Naive B cell (primary cell): ENCODE results near the gene YARS2. TPM values are rescaled to one million over a fixed set of nuclear protein-coding genes. Genes with fewer than 3 reads are reported as not detected.
A peak's percentile ranks its signal among the peaks of the same experiment; 100 is the strongest.
"Not testable (repeated sequence)": the region's sequence is repeated elsewhere in the genome, so short reads cannot be mapped to it uniquely, and the experiment has no call there.

ENCODE experiments used
- ATAC-seq, 2 donors: fragments of 150-1000 bp; cut with Tn5 transposase; 2 replicates each; pipeline ENCODE4 v1.10.0; 2021; ENCODE audit warnings: low read depth in 2 of 2, mild to moderate bottlenecking in 2 of 2, moderate library complexity in 2 of 2
- DNase-seq: peaks from one replicate; pipeline ENCODE4 v3.0.0; 2022
- H3K27ac Mint-ChIP-seq, 6 donors: one replicate each; pipeline ENCODE4 v1.8.0; 2020 to 2022; ENCODE audit warnings: mild to moderate bottlenecking in 6 of 6, mixed read lengths in 6 of 6, moderate library complexity in 5 of 6, inconsistent platforms in 2 of 6
- H3K27me3 Mint-ChIP-seq, 3 donors: one replicate each; pipeline ENCODE4 v1.8.0; 2021 to 2022; ENCODE audit warnings: mixed read lengths in 3 of 3, mild to moderate bottlenecking in 1 of 3
- H3K36me3 Mint-ChIP-seq, 2 donors: one replicate each; pipeline ENCODE4 v1.8.0; 2020 to 2022; ENCODE audit warnings: mixed read lengths in 2 of 2, inconsistent platforms in 1 of 2, mild to moderate bottlenecking in 1 of 2
- H3K4me1 Mint-ChIP-seq, 3 donors: one replicate each; pipeline ENCODE4 v1.8.0; 2020 to 2022; ENCODE audit warnings: mixed read lengths in 3 of 3, inconsistent platforms in 1 of 3, mild to moderate bottlenecking in 1 of 3, moderate library complexity in 1 of 3
- H3K4me3 Mint-ChIP-seq, 8 donors: one replicate each; pipeline ENCODE4 v1.8.0; 2020 to 2022; ENCODE audit warnings: mild to moderate bottlenecking in 8 of 8, mixed read lengths in 8 of 8, moderate library complexity in 8 of 8, inconsistent platforms in 2 of 8
- H3K9me3 Mint-ChIP-seq, 7 donors: one replicate each; pipeline ENCODE4 v1.8.0; 2020 to 2022; ENCODE audit warnings: mixed read lengths in 7 of 7, mild to moderate bottlenecking in 5 of 7, inconsistent platforms in 2 of 7, moderate library complexity in 1 of 7
- polyA plus RNA-seq, 6 donors: library from polyadenylated mRNA; unstranded; fragments of 300-500 nt; fragmentation: Illumina TruSeq; gene quantifications; one replicate each; pipeline ENCODE4 v1.2.3, GENCODE V29; 2021; ENCODE audit warnings: low read depth in 6 of 6

YARS2 gene
- polyA plus RNA-seq, 6 donors from 2014 or later: 7.8 to 19.2 (median 13.0) TPM

DNA sequence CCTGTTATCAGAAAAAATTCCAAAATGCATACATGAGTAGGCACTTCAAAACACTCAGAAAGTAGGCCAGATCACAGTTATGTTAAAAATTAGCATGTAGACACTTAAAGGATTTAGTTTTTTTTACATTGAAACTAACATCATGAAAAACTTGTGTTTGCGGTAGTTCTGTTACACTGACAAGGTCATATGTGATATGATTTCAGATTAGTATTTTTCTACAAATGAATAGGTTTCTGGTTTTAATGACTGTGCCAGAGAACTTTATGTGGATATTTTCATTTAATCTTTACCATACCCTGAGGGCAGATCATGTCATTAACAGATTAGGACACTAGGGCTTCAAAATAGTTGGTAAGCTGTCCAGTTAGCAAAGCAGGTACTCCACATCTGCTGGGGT is 20.7 kb downstream of the YARS2 start:
- Mint-ChIP-seq H3K36me3 (peaks cover 6 to 7% of the 10 kb centered on the region in 2 donors), H3K27ac (no peak overlapping the region)

GRCh38 chr12:32727237-32727636 is 28.5 kb downstream of the YARS2 start:
- DNase-seq: no peak
- Mint-ChIP-seq H3K36me3 (peaks cover 20 to 31% of the 10 kb centered on the region in 2 donors), H3K9me3 (no peaks in the 10 kb centered on the region), H3K27ac (peak overlapping the region in 4 of 6 donors; percentile 8 to 55 (median 24)), H3K4me1 (peaks cover 0 to 8% (median 6%) of the 10 kb centered on the region in 3 donors), H3K4me3 (no peak overlapping the region), H3K27me3 (no peaks in the 10 kb centered on the region)
- no peak for ATAC-seq

More for the DNA sequence above, 20.7 kb downstream of the YARS2 start:
- DNase-seq (no peak), ATAC-seq (no peak)
- Mint-ChIP-seq H3K4me3 (no peak overlapping the region), H3K9me3 (no peaks in the 10 kb centered on the region), H3K4me1 (no peaks in the 10 kb centered on the region), H3K27me3 (no peaks in the 10 kb centered on the region)

- ATAC-seq (no peak), DNase-seq (no peak)
- Mint-ChIP-seq H3K9me3 (no peaks in the 10 kb centered on the region), H3K36me3 (peaks cover 19 to 27% of the 10 kb centered on the region in 2 donors), H3K27ac (peak overlapping the region in 2 of 6 donors; percentile 73 to 90), H3K4me1 (peaks cover 0 to 8% (median 6%) of the 10 kb centered on the region in 3 donors), H3K27me3 (no peaks in the 10 kb centered on the region), H3K4me3 (no peak overlapping the region)
These were observed 29.4 kb downstream of the YARS2 start for GRCh38 chr12:32726286-32726685.

DNA sequence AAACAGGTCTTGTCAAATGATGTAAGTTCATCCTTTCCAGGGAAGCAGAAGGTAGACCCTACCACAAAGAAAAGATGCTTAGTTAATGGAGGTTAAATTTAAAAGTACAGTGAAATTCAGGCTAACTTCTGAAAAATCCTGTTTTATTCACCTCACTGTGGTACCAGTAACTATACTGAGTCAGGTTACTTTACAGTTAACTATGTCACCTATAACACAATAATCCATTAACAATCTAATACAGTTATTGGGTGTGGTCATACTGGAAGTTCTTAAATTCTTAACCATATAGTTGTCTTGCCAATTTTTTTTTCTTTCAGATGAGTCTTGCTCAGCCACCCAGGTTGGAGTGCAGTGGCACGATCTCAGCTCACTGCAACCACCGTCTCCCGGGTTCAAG is 30.4 kb downstream of the YARS2 start:
- ATAC-seq, H3K9me3 Mint-ChIP-seq, H3K27me3 Mint-ChIP-seq, H3K4me3 Mint-ChIP-seq, DNase-seq, H3K4me1 Mint-ChIP-seq, H3K27ac Mint-ChIP-seq: not testable (repeated sequence)
- H3K36me3 Mint-ChIP-seq: peaks cover 17 to 24% of the 10 kb centered on the region in 2 donors

DNA sequence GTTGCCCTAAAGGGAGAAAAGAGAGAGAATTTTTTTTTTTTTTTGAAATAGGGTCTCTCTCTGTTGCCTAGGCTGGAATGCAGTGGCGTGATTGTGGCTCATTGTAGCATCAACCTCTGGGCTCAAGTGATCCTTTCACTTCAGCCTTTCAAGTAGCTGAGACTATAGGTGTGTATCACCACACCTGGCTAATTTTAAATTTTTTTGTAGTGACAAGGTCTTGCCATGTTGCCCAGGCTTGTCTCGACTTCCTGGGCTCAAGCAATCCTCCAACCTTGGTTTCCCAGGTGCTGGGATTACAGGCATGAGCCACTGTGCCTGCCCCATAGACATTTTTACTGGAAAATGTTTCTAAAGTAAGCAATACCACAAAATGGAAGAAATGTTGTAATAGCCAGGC is 36.8 kb downstream of the YARS2 start:
- Mint-ChIP-seq H3K9me3 (no peaks in the 10 kb centered on the region), H3K27ac (no peak overlapping the region), H3K4me1 (no peaks in the 10 kb centered on the region), H3K36me3 (no peaks in the 10 kb centered on the region), H3K4me3 (no peak overlapping the region), H3K27me3 (no peaks in the 10 kb centered on the region)
- ATAC-seq (no peak), DNase-seq (no peak)

DNA sequence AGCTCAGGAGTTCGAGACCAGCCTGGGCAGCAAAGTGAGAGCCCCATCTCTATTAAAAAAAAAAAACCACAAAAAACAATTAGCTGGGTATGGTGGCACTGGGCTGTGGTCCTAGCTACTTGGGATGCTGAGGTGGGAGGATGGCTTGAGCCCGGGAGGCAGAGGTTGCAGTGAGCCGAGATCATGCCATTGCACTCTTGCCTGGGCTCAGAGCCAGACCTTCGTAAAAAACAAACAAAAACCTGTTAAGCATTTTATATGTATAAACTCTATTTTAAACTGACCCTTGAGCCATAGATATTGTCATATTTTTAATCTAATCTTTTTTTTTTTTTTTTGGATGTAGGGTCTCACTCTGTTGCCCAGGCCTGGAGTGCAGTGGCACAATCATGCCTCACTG is 40.9 kb downstream of the YARS2 start:
- no peak for ATAC-seq
- Mint-ChIP-seq H3K4me3 (no peak overlapping the region), H3K27me3 (no peaks in the 10 kb centered on the region), H3K36me3 (peaks cover 10 to 13% of the 10 kb centered on the region in 2 donors), H3K9me3 (no peaks in the 10 kb centered on the region), H3K27ac (no peak overlapping the region), H3K4me1 (no peaks in the 10 kb centered on the region)
- DNase-seq: no peak

DNA sequence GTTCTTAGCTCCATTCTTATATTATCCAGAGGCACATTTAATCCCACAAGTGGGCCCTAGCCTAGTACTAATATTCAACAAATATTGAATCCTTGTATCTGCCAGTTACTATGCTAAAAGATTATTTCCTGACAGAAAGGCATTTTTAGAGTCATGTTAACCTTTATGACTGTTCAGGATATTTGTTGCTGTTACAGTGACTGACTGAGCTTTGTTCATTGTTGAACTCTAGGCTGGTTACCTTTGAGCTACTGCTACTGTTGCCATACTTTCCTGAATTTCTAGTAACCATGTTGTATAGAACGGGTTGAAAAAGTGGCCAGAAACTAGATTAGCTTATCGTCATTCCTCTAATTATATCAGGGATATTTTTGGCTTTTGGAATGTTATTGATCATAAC is 46.8 kb downstream of the YARS2 start:
- Mint-ChIP-seq H3K4me3 (no peak overlapping the region), H3K9me3 (no peaks in the 10 kb centered on the region), H3K27me3 (no peaks in the 10 kb centered on the region), H3K36me3 (peaks cover 10 to 13% of the 10 kb centered on the region in 2 donors), H3K27ac (peak overlapping the region in 1 of 6 donors; percentile 37), H3K4me1 (no peaks in the 10 kb centered on the region)
- ATAC-seq (no peak), DNase-seq (no peak)

DNA sequence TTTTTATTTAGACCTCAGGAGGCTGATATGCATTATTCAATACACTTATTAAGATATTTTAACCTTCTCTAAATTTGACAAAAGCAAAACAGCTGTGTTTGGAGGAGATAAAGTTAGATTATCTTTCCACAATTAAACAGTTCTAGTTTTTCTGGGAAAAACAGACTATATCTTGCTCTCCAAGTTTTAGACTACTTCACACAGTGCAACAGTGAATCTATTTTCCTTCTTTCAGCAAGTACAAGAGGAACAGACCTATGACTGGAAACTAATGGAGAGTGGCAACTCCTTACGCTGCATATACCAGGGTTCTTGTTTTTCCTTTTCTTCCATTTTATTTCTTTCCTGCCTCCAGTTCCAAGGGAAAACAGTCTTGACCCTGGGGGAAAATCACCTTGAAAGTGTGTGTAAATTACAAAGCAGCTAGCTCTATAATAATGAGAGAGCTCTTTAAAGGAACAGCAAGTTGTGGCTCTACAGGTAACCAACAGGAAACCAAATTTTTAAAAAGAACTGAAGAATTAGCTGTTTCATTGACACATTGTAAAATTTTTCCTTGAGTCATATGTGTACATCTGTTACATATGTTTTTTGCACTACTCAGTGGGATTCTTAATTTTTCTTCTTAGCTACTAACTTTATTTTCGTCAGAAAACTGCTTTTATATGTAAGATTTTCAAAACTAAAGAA is 49.2 kb downstream of the YARS2 start:
- Mint-ChIP-seq H3K27ac (no peak overlapping the region), H3K4me3 (no peak overlapping the region), H3K27me3 (no peaks in the 10 kb centered on the region), H3K9me3 (no peaks in the 10 kb centered on the region), H3K4me1 (no peaks in the 10 kb centered on the region), H3K36me3 (peaks cover 0 to 10% of the 10 kb centered on the region in 2 donors)
- ATAC-seq: no peak
- DNase-seq: no peak

GRCh38 chr12:32705783-32706182 is 49.9 kb downstream of the YARS2 start:
- H3K27me3 Mint-ChIP-seq: no peaks in the 10 kb centered on the region

DNA sequence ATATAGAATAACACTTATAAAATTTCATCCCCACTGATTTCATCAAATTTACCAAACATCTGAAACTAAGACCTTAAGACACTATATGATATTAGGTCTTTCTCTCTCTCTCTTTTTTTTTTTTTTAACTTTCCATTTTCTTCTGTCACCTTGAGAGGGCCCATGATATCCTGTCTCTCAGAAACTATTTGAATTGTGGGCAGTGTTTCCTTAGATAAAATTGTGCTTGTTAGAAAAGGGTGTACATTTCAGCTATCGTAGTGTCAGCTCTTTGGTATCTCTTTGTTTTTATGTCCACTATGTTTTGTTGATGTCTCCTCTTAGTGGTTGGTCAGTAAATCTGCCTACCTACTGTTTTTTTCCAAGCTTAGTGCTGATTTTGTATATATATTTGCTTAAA is 52.8 kb downstream of the YARS2 start:
- Mint-ChIP-seq H3K4me3 (no peak overlapping the region), H3K27me3 (no peaks in the 10 kb centered on the region), H3K36me3 (peaks cover 0 to 4% of the 10 kb centered on the region in 2 donors), H3K27ac (peak overlapping the region in 1 of 6 donors; percentile 12), H3K4me1 (peaks cover 3 to 5% (median 4%) of the 10 kb centered on the region in 3 donors), H3K9me3 (no peaks in the 10 kb centered on the region)
- DNase-seq: no peak
- ATAC-seq: no peak

More at GRCh38 chr12:32705783-32706182, 49.9 kb downstream of the YARS2 start:
- H3K9me3 Mint-ChIP-seq: no peaks in the 10 kb centered on the region
- DNase-seq (no peak), ATAC-seq (no peak)
- H3K36me3 Mint-ChIP-seq: peaks cover 0 to 4% of the 10 kb centered on the region in 2 donors
- H3K4me1 Mint-ChIP-seq: no peaks in the 10 kb centered on the region
- no peak overlapping the region for H3K4me3 Mint-ChIP-seq
- peak overlapping the region in 1 of 6 donors; percentile 60 for H3K27ac Mint-ChIP-seq

GRCh38 chr12:32702473-32702872 is 53.2 kb downstream of the YARS2 start:
- ATAC-seq (no peak), DNase-seq (no peak)
- Mint-ChIP-seq H3K9me3 (no peaks in the 10 kb centered on the region), H3K27me3 (no peaks in the 10 kb centered on the region), H3K27ac (peak overlapping the region in 1 of 6 donors; percentile 12), H3K4me3 (no peak overlapping the region), H3K4me1 (peaks cover 4 to 6% (median 5%) of the 10 kb centered on the region in 3 donors), H3K36me3 (peaks cover 0 to 4% of the 10 kb centered on the region in 2 donors)

DNA sequence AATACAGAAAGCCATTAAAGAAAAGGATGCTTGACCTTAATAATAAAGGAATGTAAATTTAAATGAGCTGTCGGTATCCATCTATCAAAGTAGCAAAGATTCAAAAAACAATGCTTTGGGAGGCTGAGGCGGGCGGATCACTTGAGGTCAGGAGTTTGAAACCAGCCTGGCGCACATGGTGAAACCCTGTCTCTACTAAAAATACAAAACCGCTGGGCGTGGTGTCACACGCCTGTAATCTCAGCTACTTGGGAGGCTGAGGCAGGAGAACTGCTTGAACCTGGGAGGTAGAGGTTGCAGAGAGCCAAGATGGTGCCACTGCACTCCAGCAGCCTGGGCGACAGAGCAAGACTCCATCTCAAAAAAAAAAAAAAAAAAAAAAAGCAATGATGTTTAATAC is 56.3 kb downstream of the YARS2 start:
- H3K9me3 Mint-ChIP-seq, ATAC-seq, H3K27me3 Mint-ChIP-seq, DNase-seq, H3K4me3 Mint-ChIP-seq, H3K27ac Mint-ChIP-seq: not testable (repeated sequence)
- Mint-ChIP-seq H3K36me3 (peaks cover 5 to 13% of the 10 kb centered on the region in 2 donors), H3K4me1 (peaks cover 10 to 23% (median 20%) of the 10 kb centered on the region in 3 donors)

DNA sequence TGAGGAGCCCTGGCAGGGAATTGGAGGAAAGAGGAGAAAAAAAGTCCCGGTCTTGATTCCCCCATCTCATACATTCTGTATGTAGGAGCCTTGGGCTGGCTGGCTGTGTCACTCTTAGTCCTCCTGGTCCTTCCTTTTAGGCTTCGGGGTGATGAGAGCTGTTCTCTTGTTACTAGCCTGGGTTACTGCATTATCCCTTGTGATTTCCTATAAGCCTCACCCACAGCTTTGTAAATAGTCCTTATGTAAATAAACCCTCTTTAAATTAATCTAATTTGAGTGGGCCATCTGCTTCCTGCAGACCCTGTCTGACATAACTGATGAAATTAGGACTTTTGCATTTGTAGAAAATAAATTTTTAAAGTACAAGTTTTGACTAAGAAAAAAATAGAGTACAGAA is 57.4 kb downstream of the YARS2 start:
- Mint-ChIP-seq H3K27ac (no peak overlapping the region), H3K9me3 (peaks cover 0 to 3% (median 0%) of the 10 kb centered on the region in 7 donors), H3K36me3 (peaks cover 7 to 12% of the 10 kb centered on the region in 2 donors), H3K27me3 (no peaks in the 10 kb centered on the region), H3K4me1 (peaks cover 14 to 27% (median 23%) of the 10 kb centered on the region in 3 donors), H3K4me3 (no peak overlapping the region)
- no peak for DNase-seq
- ATAC-seq: no peak

DNA sequence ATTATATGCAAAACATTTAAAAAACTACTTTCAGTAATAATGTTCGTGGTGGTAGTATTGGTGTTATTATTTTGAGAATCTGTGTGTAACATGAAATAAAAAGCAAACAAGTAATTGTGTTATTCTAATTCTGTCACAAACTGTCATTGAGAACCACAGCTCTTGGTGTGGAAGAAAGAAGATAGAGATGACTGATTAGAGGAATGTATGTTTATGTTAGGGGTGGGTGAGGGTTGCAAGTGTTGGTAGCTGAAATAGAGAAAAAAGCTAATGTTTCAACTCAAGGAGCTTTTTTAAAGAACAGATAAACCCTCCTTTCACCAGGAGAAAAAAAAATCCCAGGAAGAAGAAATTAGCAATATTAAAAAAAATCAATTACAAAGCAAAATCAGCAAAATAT is 58.3 kb downstream of the YARS2 start:
- H3K4me3 Mint-ChIP-seq: no peak overlapping the region
- H3K4me1 Mint-ChIP-seq: peaks cover 16 to 30% (median 23%) of the 10 kb centered on the region in 3 donors
- ATAC-seq (no peak), DNase-seq (no peak)
- peaks cover 7 to 9% of the 10 kb centered on the region in 2 donors for H3K36me3 Mint-ChIP-seq
- H3K9me3 Mint-ChIP-seq: peaks cover 0 to 3% (median 0%) of the 10 kb centered on the region in 7 donors
- peak overlapping the region in 1 of 6 donors; percentile 26 for H3K27ac Mint-ChIP-seq
- H3K27me3 Mint-ChIP-seq: no peaks in the 10 kb centered on the region
